Panc1 (cell line): ENCODE data around the gene SCD.

Source experiments
- POLR2AphosphoS5 ChIP-seq: IDR thresholded peaks from 2 replicates; pipeline ENCODE4 v1.6.1; 2012; ENCODE audit warnings: mild to moderate bottlenecking, low read depth, low read length, moderate library complexity
- TF ChIP-seq, protein P1 (sequence below): fragments of 450-650 bp; IDR thresholded peaks from 2 replicates; pipeline ENCODE4 v1.5.1; 2017; ENCODE audit warnings: mild to moderate bottlenecking
- TF ChIP-seq, protein P2 (sequence below), 2 experiments: IDR thresholded peaks; 2 replicates each; pipeline ENCODE4 v1.6.1; 2011 to 2012; ENCODE audit warnings: low read depth in 2 of 2, control low read depth in 1 of 2, low read length in 1 of 2, mild to moderate bottlenecking in 1 of 2, moderate library complexity in 1 of 2; ENCODE audit not compliant: insufficient read depth in 1 of 2

DNA sequence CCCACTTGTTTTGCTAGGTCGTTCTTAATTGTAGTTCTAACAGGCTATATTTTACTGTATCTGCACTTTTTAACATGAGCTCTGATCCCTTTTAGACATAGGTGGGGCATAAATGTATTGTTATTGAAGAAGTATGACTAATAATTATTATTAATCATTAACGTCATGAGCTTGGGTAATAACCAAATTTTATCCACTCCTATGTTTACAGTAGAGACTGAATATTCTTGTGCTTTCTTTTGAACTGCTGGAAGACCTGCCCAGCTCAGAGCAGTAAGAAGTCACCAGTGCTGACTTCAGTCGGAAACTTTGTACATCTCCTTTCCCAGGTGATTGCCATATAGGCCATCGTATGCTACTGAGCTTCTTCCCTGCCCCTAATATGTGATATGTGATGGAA is 35.7 kb upstream of the SCD start:
- TF ChIP-seq POLR2AphosphoS5: no peak
- TF ChIP-seq, protein P1, sequence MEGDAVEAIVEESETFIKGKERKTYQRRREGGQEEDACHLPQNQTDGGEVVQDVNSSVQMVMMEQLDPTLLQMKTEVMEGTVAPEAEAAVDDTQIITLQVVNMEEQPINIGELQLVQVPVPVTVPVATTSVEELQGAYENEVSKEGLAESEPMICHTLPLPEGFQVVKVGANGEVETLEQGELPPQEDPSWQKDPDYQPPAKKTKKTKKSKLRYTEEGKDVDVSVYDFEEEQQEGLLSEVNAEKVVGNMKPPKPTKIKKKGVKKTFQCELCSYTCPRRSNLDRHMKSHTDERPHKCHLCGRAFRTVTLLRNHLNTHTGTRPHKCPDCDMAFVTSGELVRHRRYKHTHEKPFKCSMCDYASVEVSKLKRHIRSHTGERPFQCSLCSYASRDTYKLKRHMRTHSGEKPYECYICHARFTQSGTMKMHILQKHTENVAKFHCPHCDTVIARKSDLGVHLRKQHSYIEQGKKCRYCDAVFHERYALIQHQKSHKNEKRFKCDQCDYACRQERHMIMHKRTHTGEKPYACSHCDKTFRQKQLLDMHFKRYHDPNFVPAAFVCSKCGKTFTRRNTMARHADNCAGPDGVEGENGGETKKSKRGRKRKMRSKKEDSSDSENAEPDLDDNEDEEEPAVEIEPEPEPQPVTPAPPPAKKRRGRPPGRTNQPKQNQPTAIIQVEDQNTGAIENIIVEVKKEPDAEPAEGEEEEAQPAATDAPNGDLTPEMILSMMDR: no peak
- TF ChIP-seq, protein P2, sequence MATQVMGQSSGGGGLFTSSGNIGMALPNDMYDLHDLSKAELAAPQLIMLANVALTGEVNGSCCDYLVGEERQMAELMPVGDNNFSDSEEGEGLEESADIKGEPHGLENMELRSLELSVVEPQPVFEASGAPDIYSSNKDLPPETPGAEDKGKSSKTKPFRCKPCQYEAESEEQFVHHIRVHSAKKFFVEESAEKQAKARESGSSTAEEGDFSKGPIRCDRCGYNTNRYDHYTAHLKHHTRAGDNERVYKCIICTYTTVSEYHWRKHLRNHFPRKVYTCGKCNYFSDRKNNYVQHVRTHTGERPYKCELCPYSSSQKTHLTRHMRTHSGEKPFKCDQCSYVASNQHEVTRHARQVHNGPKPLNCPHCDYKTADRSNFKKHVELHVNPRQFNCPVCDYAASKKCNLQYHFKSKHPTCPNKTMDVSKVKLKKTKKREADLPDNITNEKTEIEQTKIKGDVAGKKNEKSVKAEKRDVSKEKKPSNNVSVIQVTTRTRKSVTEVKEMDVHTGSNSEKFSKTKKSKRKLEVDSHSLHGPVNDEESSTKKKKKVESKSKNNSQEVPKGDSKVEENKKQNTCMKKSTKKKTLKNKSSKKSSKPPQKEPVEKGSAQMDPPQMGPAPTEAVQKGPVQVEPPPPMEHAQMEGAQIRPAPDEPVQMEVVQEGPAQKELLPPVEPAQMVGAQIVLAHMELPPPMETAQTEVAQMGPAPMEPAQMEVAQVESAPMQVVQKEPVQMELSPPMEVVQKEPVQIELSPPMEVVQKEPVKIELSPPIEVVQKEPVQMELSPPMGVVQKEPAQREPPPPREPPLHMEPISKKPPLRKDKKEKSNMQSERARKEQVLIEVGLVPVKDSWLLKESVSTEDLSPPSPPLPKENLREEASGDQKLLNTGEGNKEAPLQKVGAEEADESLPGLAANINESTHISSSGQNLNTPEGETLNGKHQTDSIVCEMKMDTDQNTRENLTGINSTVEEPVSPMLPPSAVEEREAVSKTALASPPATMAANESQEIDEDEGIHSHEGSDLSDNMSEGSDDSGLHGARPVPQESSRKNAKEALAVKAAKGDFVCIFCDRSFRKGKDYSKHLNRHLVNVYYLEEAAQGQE (IDR thresholded peaks at IDR 0.05; ENCODE audit: insufficient read depth in 1 of 2, low read depth in 2 of 2, low read length in 1 of 2): no peak
